Upper lobe of left lung (tissue), 6 donors: ENCODE measurements around the gene LAGE3. TPM values are rescaled to one million over a fixed set of nuclear protein-coding genes. Genes with fewer than 3 reads are reported as not detected.

Source experiments
- ATAC-seq, 2 donors: fragments of 200-7000 bp; cut with Tn5 transposase; one replicate each; pipeline ENCODE4 v1.9.1; 2022; ENCODE audit warnings: mild to moderate bottlenecking in 2 of 2, moderate library complexity in 2 of 2; ENCODE audit not compliant: low FRiP score in 2 of 2
- DNase-seq, 2 donors: peaks; one replicate each; pipeline ENCODE4 v3.0.0-alpha.2; 2019 to 2020
- H3K27ac ChIP-seq, 4 donors: fragments of 200-600 bp; sonication (generic); one replicate each; pipeline ENCODE4 v1.5.1; 2016 to 2019
- H3K27me3 ChIP-seq, 4 donors: fragments of 200-600 bp; sonication (generic); one replicate each; pipeline ENCODE4 v1.5.1; 2017 to 2019
- H3K36me3 ChIP-seq, 4 donors: fragments of 200-600 bp; sonication (generic); one replicate each; pipeline ENCODE4 v1.5.1; 2016 to 2019
- H3K4me1 ChIP-seq, 4 donors: fragments of 200-600 bp; sonication (generic); one replicate each; pipeline ENCODE4 v1.5.1; 2018 to 2019
- H3K4me3 ChIP-seq, 4 donors: fragments of 200-600 bp; sonication (generic); one replicate each; pipeline ENCODE4 v1.5.1; 2017 to 2019; ENCODE audit warnings: mild to moderate bottlenecking in 2 of 4, moderate library complexity in 1 of 4
- H3K9me3 ChIP-seq, 4 donors: fragments of 200-600 bp; sonication (generic); one replicate each; pipeline ENCODE4 v1.5.1; 2018 to 2019
- EP300 ChIP-seq, 4 donors: sonication (generic); formaldehyde crosslinking; IDR thresholded peaks; one replicate each; pipeline ENCODE4 v1.5.1; 2017; ENCODE audit warnings: antibody characterized with exemption in 4 of 4, control low read depth in 2 of 4
- POLR2A ChIP-seq, 4 donors: fragments of 450-650 bp; IDR thresholded peaks; one replicate each; pipeline ENCODE4 v1.5.1; 2016 to 2017; ENCODE audit warnings: antibody characterized with exemption in 4 of 4, mild to moderate bottlenecking in 2 of 4
- POLR2AphosphoS5 ChIP-seq, 2 donors: sonication (generic); formaldehyde crosslinking; IDR thresholded peaks; one replicate each; pipeline ENCODE4 v1.5.1; 2017; ENCODE audit warnings: antibody characterized with exemption in 2 of 2
- WGBS, 2 donors: methylation state at CpG; one replicate each; pipeline ENCODE4 v1.1.5; 2017 to 2018; 5-methylcytosine and 5-hydroxymethylcytosine counted together
- total RNA-seq, 6 donors: library from RNA; depleted of rRNA in 4 of 6; stranded (reverse); fragments of >200 nt in 4 of 6; gene quantifications; one replicate each; pipeline versions ENCODE4 v1.1.0 to v1.2.1, GENCODE V29; 2016 to 2021
- TF ChIP-seq, protein P1 (sequence below), 6 experiments: fragments of 450-650 bp in 4 of 6; fragments of 200-600 bp in 2 of 6; sonication (generic) in 2 of 6; IDR thresholded peaks; one replicate each; pipeline ENCODE4 v1.5.1; 2016 to 2019; ENCODE audit warnings: antibody characterized with exemption in 6 of 6
- donor health status: DM: no; HTN: no; CAD: no; lungs with moderate emphysema.
- donor health status: DM: no; HTN: yes; CAD: no; lungs with severe emphysema.

The LAGE3 gene
- total RNA-seq, 6 donors from 2014 or later = 16.6 to 25.4 (median 20.2) TPM

DNA sequence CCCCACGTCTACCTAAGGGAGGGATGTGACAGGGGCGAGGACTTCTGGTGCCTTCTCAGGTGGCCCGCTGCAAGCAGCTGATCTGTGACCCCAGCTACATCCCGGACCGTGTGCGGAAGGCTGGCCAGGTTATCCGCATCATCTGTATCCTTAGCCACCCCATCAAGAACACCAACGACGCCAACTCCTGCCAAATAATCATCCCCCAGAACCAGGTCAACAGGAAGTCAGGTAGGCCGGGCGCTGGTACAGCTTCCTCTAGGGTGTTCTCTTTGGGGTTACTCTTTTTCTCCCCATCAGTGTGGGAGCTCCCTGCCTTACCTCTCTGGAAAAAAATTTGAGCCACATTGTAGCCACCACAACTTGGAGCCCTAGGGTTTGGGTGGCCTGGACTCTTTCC is 37.5 kb downstream of the LAGE3 start:
- peaks cover 6 to 39% (median 10%) of the 10 kb centered on the region in 4 donors for H3K4me1 ChIP-seq
- no peak overlapping the region for H3K27ac ChIP-seq
- 90 to 92% methylated on average over 5 to 11 of the region's 11 CpGs for WGBS, 2 donors
- H3K27me3 ChIP-seq = no peaks in the 10 kb centered on the region
- TF ChIP-seq, protein P1, sequence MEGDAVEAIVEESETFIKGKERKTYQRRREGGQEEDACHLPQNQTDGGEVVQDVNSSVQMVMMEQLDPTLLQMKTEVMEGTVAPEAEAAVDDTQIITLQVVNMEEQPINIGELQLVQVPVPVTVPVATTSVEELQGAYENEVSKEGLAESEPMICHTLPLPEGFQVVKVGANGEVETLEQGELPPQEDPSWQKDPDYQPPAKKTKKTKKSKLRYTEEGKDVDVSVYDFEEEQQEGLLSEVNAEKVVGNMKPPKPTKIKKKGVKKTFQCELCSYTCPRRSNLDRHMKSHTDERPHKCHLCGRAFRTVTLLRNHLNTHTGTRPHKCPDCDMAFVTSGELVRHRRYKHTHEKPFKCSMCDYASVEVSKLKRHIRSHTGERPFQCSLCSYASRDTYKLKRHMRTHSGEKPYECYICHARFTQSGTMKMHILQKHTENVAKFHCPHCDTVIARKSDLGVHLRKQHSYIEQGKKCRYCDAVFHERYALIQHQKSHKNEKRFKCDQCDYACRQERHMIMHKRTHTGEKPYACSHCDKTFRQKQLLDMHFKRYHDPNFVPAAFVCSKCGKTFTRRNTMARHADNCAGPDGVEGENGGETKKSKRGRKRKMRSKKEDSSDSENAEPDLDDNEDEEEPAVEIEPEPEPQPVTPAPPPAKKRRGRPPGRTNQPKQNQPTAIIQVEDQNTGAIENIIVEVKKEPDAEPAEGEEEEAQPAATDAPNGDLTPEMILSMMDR (IDR thresholded peaks at IDR 0.05) = no peak
- TF ChIP-seq POLR2AphosphoS5 (IDR thresholded peaks at IDR 0.05) = no peak
- no peak overlapping the region for H3K4me3 ChIP-seq
- no peak for ATAC-seq
- H3K36me3 ChIP-seq = peaks cover 0 to 39% (median 19%) of the 10 kb centered on the region in 4 donors
- no peak for DNase-seq
- H3K9me3 ChIP-seq = no peaks in the 10 kb centered on the region

DNA sequence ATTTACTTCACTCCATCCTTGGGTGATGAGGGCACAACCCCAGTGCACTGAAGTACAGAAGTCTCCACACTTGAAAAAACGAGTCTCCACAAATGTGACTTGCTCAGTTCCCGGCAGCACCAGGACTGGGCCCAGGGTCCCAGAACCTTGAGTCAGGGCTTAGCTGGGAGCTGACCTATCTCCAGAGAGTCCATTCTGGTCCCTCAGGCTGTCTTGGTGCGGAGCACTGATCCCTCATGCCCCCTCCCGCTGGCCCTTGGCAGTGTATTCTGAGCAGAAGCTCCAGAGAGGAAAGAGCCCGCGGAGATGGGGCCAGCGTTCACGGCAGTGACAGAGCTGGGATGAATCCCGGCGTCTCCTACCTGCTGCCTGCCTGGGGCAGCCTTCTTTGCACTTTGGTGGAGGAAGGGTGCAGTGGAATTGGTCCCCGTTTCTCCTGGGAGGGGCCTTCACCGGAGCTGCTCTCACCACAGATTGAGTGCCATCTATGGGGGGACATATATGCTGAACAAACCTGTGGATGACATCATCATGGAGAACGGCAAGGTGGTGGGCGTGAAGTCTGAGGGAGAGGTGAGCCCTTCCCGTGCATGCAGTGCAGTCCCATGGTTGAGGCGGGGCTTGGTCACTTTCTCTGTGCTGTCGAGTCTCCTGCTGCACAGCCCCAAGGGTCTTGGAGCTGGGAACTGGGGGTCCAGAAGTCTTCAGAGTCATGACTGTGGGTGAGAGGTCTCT is 38.3 kb downstream of the LAGE3 start:
- Histone ChIP-seq H3K9me3 (peaks cover 0 to 4% (median 0%) of the 10 kb centered on the region in 4 donors), H3K4me1 (peaks cover 9 to 36% (median 10%) of the 10 kb centered on the region in 4 donors), H3K4me3 (no peak overlapping the region), H3K27me3 (no peaks in the 10 kb centered on the region), H3K36me3 (peaks cover 0 to 35% (median 19%) of the 10 kb centered on the region in 4 donors), H3K27ac (no peak overlapping the region)
- DNase-seq (no peak), ATAC-seq (no peak)
- WGBS, 2 donors = 87 to 93% methylated on average over 8 to 17 of the region's 17 CpGs
- TF ChIP-seq POLR2A (IDR thresholded peaks at IDR 0.05) (no peak), POLR2AphosphoS5 (IDR thresholded peaks at IDR 0.05) (no peak), EP300 (IDR thresholded peaks at IDR 0.05) (no peak)
- TF ChIP-seq, protein P1 (IDR thresholded peaks at IDR 0.05) = no peak

DNA sequence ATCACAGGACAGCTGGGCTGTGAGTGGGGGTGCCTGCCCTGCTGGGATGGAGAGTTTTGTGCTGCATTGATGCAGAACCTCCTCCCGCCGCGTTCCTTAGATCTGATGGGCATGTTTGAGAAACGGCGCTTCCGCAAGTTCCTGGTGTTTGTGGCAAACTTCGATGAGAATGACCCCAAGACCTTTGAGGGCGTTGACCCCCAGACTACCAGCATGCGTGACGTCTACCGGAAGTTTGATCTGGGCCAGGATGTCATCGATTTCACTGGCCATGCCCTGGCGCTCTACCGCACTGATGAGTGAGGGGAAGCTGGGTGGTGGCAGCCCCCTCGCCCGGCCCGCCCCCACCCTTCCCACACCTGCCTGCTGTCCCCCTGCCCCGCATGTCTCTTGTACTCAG is 39.2 kb downstream of the LAGE3 start:
- Histone ChIP-seq H3K4me1 (peaks cover 5 to 26% (median 6%) of the 10 kb centered on the region in 4 donors), H3K36me3 (peaks cover 0 to 41% (median 23%) of the 10 kb centered on the region in 4 donors)
- no peak for TF ChIP-seq POLR2A (IDR thresholded peaks at IDR 0.05)
- no peak for TF ChIP-seq EP300 (IDR thresholded peaks at IDR 0.05)
- TF ChIP-seq, protein P1 (IDR thresholded peaks at IDR 0.05) = no peak
- TF ChIP-seq POLR2AphosphoS5 (IDR thresholded peaks at IDR 0.05) = no peak

DNA sequence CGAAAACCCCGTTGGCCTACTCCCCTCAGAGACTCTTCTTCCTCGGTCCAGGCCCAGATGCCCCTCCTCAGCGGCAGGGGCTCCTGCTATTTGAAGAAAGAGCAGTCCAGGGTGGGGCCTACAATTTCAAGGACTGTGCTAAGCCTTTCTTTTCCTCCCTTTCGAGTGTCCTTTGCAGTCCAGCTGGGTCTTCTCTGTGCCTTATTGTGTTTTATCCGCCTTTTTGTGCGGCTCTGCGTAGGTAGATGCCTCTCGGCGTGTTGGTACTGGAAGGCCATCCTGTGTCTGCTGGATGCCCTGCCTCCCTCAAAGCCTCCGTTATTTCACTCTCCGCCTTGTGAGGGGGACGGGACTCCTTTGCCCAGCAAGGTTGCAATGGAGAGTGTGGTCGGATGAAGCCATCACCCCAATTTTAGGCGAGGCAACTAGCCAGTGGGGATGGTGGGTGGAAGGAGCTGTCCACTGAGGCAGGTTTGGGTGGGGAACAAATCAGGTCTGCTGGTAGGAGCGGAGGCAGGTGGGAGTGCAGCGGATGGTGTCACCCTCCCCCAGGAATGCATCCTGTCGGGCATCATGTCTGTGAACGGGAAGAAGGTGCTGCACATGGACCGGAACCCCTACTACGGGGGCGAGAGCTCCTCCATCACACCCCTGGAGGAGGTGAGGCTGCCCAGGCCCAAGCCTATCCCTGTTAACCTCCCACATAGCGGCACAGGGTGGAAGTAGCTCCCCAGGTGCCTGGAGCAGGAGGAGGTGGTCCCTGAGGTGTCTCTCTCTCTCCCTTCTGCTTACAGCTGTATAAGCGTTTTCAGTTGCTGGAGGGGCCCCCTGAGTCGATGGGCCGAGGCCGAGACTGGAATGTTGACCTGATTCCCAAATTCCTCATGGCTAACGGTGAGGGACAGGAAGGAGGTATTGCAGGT is 40.8 kb downstream of the LAGE3 start:
- ATAC-seq (no peak), DNase-seq (no peak)
- H3K27ac ChIP-seq = peak overlapping the region in 3 of 4 donors; percentile 86 to 96 (median 90)
- H3K36me3 ChIP-seq = peaks cover 0 to 57% (median 29%) of the 10 kb centered on the region in 4 donors
- no peaks in the 10 kb centered on the region for H3K27me3 ChIP-seq
- H3K9me3 ChIP-seq = peaks cover 0 to 4% (median 0%) of the 10 kb centered on the region in 4 donors
- no peak for TF ChIP-seq EP300 (IDR thresholded peaks at IDR 0.05)
- TF ChIP-seq, protein P1 (IDR thresholded peaks at IDR 0.05) = no peak
- no peak for TF ChIP-seq POLR2AphosphoS5 (IDR thresholded peaks at IDR 0.05)
- no peak for TF ChIP-seq POLR2A (IDR thresholded peaks at IDR 0.05)
- H3K4me3 ChIP-seq = peak overlapping the region; percentile 53 to 84 (median 74)
- peaks cover 3 to 23% (median 4%) of the 10 kb centered on the region in 4 donors for H3K4me1 ChIP-seq
- 43 to 66% methylated on average over 13 to 28 of the region's 28 CpGs for WGBS, 2 donors

More for the DNA sequence above, 39.2 kb downstream of the LAGE3 start:
- Histone ChIP-seq H3K9me3 (peaks cover 0 to 4% (median 0%) of the 10 kb centered on the region in 4 donors), H3K27me3 (no peaks in the 10 kb centered on the region), H3K27ac (no peak overlapping the region), H3K4me3 (no peak overlapping the region)
- DNase-seq (no peak), ATAC-seq (no peak)
- 81 to 87% methylated on average over 6 to 18 of the region's 18 CpGs for WGBS, 2 donors
